ENCODE data around the gene PDP2. TPM values are rescaled to one million over a fixed set of nuclear protein-coding genes. Genes with fewer than 3 reads are reported as not detected.

The PDP2 gene
- total and polyA plus RNA-seq, 9 of the 15 experiments (the other 6 are each of a cell fraction or from before 2014, with no cell fraction given): 2.5 to 24.3 (median 7.2) TPM

- peak overlapping the region; percentile 32 for H3K4me3 ChIP-seq
- TF ChIP-seq VEZF1 (CRISPR knock-in tag; IDR thresholded peaks at IDR 0.05) (peak; percentile 53; the same call in 1 of the 2 replicates), NFIC (IDR thresholded peaks at IDR 0.05) (peak; percentile 62), NR2F6 (CRISPR knock-in tag; IDR thresholded peaks at IDR 0.05) (no peak), SIN3B (IDR thresholded peaks at IDR 0.05; ENCODE audit: low read depth) (peak; percentile 45), MYC (IDR thresholded peaks at IDR 0.05; ENCODE audit: low read depth, low read length) (0 out of 2 replicates have a peak, but pooled peaks have one; percentile 24), MYC (CRISPR knock-in tag; IDR thresholded peaks at IDR 0.05; ENCODE audit: borderline replicate concordance, low read depth) (no peak), SMC3 (conservative IDR thresholded peaks at IDR 0.05; ENCODE audit: insufficient read depth, low read depth, low read length) (peak; percentile 46; the same call in 1 of the 2 replicates), YY1 (IDR thresholded peaks at IDR 0.05; ENCODE audit: borderline replicate concordance in 1 of 3, control insufficient read depth in 1 of 3, extremely low read depth in 1 of 3, insufficient read depth in 3 of 3, insufficient read length in 1 of 3, insufficient replicate concordance in 2 of 3, low read depth in 1 of 3, low read length in 2 of 3) (peak in 1 of 3 experiments; percentile 27), L3MBTL2 (IDR thresholded peaks at IDR 0.05) (peak; percentile 48), CXXC5 (CRISPR knock-in tag; IDR thresholded peaks at IDR 0.05) (peak; percentile 80), PHF20 (IDR thresholded peaks at IDR 0.05; ENCODE audit: partially characterized antibody) (no peak)
- TF ChIP-seq, protein P1, sequence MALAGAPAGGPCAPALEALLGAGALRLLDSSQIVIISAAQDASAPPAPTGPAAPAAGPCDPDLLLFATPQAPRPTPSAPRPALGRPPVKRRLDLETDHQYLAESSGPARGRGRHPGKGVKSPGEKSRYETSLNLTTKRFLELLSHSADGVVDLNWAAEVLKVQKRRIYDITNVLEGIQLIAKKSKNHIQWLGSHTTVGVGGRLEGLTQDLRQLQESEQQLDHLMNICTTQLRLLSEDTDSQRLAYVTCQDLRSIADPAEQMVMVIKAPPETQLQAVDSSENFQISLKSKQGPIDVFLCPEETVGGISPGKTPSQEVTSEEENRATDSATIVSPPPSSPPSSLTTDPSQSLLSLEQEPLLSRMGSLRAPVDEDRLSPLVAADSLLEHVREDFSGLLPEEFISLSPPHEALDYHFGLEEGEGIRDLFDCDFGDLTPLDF (CRISPR knock-in tag; IDR thresholded peaks at IDR 0.05): no peak
- TF ChIP-seq, protein P2, sequence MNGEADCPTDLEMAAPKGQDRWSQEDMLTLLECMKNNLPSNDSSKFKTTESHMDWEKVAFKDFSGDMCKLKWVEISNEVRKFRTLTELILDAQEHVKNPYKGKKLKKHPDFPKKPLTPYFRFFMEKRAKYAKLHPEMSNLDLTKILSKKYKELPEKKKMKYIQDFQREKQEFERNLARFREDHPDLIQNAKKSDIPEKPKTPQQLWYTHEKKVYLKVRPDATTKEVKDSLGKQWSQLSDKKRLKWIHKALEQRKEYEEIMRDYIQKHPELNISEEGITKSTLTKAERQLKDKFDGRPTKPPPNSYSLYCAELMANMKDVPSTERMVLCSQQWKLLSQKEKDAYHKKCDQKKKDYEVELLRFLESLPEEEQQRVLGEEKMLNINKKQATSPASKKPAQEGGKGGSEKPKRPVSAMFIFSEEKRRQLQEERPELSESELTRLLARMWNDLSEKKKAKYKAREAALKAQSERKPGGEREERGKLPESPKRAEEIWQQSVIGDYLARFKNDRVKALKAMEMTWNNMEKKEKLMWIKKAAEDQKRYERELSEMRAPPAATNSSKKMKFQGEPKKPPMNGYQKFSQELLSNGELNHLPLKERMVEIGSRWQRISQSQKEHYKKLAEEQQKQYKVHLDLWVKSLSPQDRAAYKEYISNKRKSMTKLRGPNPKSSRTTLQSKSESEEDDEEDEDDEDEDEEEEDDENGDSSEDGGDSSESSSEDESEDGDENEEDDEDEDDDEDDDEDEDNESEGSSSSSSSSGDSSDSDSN (IDR thresholded peaks at IDR 0.05; ENCODE audit: borderline replicate concordance in 1 of 2, low read depth in 2 of 2, low read length in 2 of 2): 0 out of 4 replicates have a peak, but pooled peaks of 1 of the 2 experiments have one; percentile 17
Measured at GRCh38 chr16:66924527-66925321, 44.4 kb downstream of the PDP2 start.

More at GRCh38 chr16:66924527-66925321, 44.4 kb downstream of the PDP2 start:
- DNase-seq (ENCODE audit: extremely low read depth in 1 of 4, low spot score in 3 of 4): peak; percentile 62 to 92 (median 88)
- no peak for FAIRE-seq
- ChIA-PET CTCF (ENCODE audit: low intra/inter-chr PET ratio) (interaction anchor here (1.1 to 1.5 kb wide), 3 partner anchors 10 to 29 kb away, joined by 3 to 10 read pairs (median 5); no protein-coding TSS in a partner anchor), POLR2A (no interaction called here)
- H3K9ac ChIP-seq (ENCODE audit: insufficient read depth in 1 of 2, low read depth in 2 of 2, low read length in 2 of 2): peak overlapping the region in 1 of 2 experiments; percentile 85; a peak in 2 of 4 replicates
- peak; percentile 93 for ATAC-seq
- H3K4me2 ChIP-seq (ENCODE audit: insufficient read depth, low read length): peak overlapping the region; percentile 68
- no peaks in the 10 kb centered on the region; the same call in 1 of the 2 replicates for H4K20me1 ChIP-seq (replicated peaks; ENCODE audit: control insufficient read depth, insufficient read depth, low read length)
- BruUV-seq (replicated peaks): no TSS peak
- WGBS (ENCODE audit: insufficient coverage, low coverage, missing lambda C conversion rate): 16% methylated on average over 55 of the region's 72 CpGs
- intact Hi-C loops (cut with micrococcal nuclease): loop anchor here (5.0 kb wide), 1 partner anchor 517 kb away; no protein-coding TSS in a partner anchor
- H3K4me1 ChIP-seq (replicated peaks in 1 of 2; ENCODE audit: control insufficient read depth in 2 of 2, insufficient read depth in 2 of 2, low read length in 2 of 2): peaks cover 0 to 31% of the 10 kb centered on the region in 2 experiments; a peak in 3 of 5 replicates
- H3K27me3 ChIP-seq (ENCODE audit: control insufficient read depth in 2 of 2, insufficient read depth in 2 of 2, low read length in 2 of 2): peaks cover 4 to 45% of the 10 kb centered on the region in 2 experiments; a peak in 2 of 5 replicates
- in situ Hi-C loops (cut with MboI): no loop called here
- H3K36me3 ChIP-seq (ENCODE audit: control insufficient read depth, insufficient read depth, low read length): no peaks in the 10 kb centered on the region
- no peaks in the 10 kb centered on the region for H3K9me1 ChIP-seq (ENCODE audit: control insufficient read depth, insufficient read depth, low read length)
- no peaks in the 10 kb centered on the region for H3K79me2 ChIP-seq (ENCODE audit: control insufficient read depth, insufficient read depth, low read length)
- peak overlapping the region; percentile 86 for H2AFZ ChIP-seq (ENCODE audit: low read depth, low read length)
- no peak overlapping the region for H3K27ac ChIP-seq (ENCODE audit: extremely low read depth, low read depth, low read length)
- H3K9me3 ChIP-seq (replicated peaks; ENCODE audit: control insufficient read depth, insufficient read depth, low read depth, low read length): no peaks in the 10 kb centered on the region

Data from K562 (cell line).